Measurements from ENCODE around the gene YIPF6.
"Not testable (repeated sequence)": the region's sequence is repeated elsewhere in the genome, so short reads cannot be mapped to it uniquely, and the experiment has no call there.

YIPF6 gene

DNA sequence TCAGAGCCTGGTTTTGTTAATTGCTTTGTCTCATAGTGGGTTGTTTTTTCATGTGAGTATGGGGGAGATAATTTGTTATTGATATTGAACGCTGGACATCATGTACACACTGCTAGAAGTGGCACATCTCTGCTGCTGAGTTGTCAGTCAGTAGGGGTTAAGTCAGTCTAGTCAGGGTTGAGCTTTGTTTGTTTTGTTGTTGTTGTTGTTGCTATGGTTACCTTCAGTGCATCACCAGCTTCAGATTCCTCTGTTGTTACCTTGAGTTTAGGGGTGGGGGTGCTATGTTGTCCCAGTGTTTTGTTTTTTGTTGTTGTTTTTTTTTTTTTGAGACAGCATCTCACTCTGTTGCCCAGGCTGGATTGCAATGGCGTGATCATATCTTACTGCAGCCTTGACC, 9.9 kb downstream of the YIPF6 start:
- no peak for DNase-seq

DNA sequence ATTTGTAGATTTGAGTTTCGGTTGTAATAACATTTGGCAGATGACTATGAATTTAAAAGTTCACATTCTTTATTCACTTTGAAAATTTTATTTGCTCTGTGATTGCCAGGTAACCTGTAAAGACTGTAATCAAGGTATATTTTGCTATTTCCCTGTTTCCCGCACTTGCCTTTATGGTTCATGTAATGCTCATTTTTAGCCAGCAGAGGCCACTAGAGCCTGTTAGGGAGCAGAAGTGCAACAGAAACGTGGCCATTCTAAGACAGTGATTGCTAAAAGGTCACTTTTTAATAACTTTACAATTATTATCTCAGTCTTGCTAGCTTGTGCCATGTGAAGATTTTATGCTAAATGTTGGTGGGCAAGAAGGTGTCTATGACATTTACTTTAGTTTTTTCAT, 12.4 kb downstream of the YIPF6 start:
- no peak for DNase-seq

DNA sequence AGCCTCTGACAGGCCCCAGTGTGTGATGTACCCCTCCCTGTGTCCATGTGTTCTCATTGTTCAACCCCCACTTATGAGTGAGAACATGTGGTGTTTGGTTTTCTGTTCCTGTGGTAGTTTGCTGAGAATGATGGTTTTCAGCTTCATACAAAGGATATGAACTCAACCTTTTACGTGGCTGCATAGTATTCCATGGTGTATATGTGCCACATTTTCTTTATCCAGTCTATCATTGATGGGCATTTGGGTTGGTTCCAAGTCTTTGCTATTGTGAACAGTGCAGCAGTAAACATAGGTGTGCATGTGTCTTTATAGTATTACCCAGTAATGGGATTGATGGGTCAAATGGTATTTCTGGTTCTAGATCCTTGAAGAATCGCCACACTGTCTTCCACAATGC, 25.8 kb downstream of the YIPF6 start:
- DNase-seq, result not testable (repeated sequence)

DNA sequence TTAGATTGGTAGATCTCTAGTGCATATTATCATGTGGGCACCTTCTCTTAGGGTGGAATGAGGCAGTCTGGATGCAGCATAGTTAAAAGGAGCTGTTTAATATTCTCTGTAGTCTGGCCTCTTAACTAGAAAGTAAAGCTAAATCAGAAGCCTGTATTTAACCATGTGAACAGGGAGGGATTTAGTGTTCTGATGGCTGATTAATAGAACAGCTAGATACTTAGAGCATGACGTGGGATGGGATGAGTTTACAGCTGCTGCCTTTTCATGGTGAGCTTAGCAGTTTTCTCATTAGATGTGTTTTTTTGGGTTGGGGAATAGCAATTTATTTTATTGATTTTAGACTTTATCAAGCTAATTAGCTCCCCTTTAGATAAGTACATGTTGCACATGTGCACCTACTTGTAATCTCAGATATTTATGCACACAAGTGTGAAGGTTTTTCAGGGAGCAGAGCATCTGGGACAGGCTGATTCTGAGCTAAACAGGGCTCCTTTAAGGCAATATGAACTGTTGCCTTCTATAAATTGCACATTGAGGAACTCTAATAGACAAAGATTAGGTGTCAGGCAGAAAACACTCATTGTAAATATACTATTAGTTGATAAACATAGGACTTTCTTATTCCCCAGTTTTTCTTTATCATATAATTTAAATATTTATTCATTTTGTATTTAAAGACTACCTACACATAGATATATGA, 34.1 kb downstream of the YIPF6 start:
- DNase-seq, result no peak

DNA sequence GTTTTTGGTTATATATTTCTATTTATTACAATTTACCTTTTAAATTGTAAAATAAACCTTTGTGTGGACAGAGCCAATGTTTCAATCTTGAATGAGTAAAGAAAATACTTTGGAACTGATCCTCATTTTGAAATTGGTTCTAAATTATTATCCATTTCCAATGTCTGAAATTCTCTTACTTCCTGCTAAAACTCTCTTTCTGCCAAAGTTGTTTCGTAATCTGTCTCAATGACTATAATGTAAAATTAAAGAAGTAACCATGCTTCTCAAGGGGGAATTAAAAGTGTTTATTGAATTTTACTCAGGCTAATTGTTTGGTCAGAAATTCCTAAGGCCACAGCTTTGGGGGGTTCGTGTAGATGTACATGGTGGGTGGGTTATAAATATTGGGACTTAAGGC, 34.8 kb downstream of the YIPF6 start:
- no peak for DNase-seq

DNA sequence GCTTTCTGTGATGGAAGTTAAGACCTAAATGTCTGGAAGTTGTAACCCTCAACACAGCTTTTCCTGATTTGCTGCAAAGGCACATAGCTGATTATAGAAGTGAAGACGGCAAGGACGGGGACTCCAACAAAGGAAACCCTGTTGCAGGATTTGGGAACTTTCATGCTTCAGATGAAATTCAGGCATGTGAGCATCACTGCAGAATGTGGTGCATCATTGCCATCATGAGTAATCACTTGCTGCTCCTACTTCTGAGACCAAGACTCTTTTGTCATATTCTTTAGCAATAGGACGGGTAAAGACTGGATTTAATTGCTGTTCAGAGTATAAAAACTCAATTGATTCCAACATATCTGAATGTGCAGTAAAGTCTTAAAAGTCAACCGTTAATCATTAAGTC, 35.8 kb downstream of the YIPF6 start:
- DNase-seq, result no peak

DNA sequence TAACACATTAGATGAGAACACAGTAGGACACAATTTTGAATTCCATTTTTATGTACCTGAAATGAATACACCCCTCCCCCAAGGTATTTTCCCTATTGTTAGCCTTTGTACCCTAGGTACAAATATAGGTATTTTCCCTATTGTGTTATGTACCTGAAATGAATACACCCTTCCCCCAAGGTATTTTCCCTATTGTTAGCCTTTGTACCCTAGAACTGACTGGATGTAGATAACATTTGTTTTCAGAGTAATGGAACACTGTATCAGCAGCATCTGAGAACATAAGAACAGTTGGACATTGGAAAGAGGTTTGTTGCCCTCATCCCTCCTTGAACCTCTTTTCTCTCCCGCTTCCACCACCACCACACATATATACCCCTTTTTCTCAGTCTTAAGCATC, 37.6 kb downstream of the YIPF6 start:
- DNase-seq, result no peak

DNA sequence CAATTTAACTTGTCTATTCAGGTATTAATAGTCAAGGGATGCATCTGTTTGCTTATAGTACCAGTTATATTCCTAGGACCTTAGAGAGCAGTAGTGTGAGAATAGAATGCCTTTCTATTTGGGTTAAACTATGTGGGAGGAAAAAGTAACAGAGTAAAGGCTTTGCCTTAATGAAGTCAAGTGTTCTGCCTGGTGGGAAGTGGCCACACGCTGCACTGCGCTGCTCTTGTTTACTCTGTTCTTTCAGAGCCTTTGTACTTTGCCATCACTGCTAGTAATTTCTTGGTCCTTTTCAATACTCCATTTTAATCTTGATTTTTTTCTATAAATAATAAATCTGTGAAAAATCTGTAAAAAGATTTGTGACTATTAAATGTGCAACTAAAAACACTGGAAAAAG, 38.0 kb downstream of the YIPF6 start:
- no peak for DNase-seq

DNA sequence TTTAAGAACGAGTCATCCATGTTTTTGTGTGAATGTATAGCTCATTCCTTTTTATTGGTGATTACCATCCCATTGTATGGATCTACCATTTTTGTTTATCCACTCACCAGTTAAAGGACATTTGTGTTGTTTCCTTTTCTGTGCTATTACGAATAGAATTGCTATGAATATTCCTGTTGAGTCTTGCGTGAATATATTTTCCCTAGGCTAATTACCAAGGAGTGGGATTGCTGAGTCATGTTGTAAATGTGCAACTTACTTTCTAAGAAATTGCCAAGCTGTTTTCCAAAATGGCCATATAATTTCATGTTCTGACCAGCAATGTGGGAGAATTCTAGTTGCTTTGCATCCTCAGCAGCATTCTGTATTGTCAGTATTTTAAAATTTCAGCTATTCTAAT, 51.3 kb downstream of the YIPF6 start:
- DNase-seq, result no peak

DNA sequence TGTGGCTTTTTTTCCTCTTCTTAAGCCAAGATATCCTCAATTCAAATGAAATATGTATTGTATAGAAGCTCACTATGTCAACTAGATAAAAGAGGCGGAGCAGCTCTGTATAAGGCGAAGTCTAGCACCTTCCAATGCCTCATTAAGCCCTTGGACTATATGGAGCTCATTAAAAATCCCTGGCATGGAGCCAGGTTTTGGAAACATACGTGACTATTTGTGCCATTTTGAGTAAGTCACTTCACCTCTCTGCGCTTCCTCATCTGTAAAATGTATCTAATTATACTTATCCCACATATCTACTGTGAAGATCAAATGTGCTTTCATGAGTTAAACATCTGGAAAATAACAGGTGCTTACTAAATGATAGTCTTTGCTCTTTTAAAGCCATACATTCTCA, 57.2 kb downstream of the YIPF6 start:
- no peak for DNase-seq

DNA sequence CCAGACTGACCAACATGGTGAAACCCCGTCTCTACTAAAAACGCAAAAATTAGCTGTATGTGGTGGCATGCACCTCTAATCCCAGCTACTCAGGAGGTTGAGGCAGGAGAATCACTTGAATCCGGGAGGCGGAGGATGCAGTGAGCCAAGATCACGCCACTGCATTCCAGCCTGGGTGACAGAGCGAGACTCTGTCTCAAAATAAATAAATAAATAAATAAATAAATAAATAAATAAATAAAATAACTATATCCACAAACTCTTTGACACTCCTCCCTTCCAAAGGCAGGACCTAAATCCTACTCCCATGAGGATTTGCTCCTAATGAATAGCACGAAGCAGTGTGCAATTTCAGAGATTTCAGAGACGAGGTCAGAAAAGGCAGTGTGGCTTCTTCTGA, 58.3 kb downstream of the YIPF6 start:
- DNase-seq, result not testable (repeated sequence)

DNA sequence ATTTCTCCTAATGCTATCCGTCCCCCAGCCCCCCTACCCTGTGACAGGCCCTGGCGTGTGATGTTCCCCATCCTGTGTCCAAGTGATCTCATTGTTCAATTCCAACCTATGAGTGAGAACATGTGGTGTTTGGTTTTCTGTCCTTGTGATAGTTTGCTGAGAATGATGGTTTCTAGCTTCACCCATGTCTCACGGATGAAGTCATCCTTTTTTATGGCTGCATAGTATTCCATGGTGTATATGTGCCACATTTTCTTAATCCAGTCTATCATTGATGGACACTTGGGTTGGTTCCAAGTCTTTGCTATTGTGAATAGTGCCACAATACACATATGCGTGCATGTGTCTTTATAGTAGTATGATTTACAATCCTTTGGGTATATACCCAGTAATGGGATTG, 61.1 kb downstream of the YIPF6 start:
- DNase-seq, result not testable (repeated sequence)

DNA sequence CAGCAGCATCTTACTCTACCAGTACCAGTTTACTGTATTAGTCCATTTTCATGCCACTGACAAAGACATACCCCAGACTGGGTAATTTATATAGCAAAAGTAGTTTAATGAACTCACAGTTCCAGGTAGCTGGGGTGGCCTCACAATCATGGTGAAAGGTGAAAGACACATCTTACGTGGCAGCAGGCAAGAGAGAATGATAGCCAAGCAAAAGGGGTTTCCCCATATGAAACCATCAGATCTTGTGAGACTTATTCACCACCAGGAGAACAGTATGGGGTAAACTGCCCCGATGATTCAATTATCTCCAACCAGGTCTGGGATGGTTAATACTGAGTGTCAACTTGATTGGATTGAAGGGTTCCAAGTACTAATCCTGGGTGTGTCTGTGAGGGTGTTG, 69.3 kb downstream of the YIPF6 start:
- no peak for DNase-seq

DNA sequence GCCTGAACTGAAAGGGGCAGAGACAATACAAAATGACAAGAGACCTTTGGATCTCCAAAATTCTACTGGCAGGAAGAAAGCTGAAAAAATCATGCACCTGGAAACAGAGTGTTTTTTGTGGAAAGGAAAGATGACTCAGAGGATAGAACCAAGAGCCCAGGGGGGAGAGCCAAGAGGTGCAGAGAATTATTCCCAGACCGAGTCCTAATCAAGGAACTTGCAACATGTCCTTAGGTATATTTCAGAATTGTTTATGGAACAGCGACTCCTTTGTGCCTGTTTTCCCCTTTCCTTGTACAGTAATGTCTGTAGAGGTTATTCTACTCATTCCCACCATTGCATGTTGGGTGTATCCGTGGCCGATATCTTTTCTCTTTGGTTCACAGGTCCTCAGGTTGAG, 71.7 kb downstream of the YIPF6 start:
- no peak for DNase-seq

DNA sequence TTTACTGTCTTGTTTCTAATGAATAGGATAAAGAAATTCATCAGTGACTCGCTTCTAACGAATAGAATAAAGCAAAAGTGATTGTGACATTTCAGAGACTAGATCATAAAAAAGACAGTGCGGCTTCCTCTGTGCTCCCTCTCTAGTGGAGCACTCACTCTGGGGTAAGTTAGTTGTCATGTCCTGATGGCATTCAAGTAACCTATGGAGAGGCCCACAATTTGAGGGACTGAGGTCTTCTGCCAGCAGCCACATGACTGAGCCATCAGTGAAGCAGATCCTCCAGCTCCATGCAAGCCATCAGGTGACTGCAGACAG, 72.4 kb downstream of the YIPF6 start:
- DNase-seq, result no peak

DNA sequence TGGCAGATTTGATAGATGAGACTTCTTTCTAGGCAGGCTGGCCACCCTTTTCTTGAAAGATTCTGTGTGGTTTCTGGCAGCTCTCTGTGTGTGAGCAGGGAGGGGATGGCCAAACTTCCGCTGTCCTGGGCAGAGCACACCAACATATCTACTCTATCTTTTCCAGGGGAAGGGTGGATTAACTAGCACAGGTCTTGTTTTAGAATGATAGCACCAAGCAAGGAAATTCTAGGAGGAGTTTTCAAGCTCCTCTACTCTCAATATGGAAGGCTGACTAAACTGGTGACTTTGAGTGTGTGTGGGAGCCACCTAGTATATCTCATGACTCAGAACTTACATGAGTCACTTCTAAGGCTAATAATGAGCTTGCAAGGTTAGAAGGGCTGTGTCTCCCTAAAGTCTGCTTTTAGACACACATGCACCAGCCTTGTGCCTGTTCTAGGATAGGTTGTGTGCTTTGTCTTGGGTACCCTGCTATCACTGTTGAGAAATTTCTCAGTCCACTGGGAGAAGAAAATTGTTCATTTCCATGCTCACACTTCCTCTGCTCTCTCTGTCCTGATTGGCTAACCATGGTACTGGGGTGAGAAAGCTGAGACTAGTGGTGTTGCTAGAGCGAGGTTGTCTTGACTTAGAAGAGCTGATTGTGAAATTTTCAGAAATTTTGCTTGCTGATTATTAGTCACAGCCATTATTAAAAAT, 72.9 kb downstream of the YIPF6 start:
- no peak for DNase-seq

DNA sequence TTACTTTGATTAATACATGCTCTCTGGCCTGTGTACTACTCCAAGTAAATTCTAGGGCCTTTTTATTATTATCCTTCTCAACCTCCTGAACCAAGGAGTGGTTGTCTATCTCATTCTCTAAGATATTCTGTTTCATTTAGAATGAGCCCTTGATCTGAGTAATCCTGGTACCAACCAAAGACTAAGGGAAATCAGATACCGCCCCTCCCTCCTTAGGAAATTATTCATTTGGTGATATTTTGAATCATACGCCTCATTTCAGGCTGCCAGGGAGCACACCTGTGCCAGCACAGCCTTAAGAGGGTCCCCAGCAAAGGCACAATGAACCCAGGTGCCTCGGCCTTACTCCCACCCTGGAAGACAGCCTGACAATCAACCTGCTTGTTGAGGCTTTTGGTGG, 75.4 kb downstream of the YIPF6 start:
- DNase-seq, result no peak

DNA sequence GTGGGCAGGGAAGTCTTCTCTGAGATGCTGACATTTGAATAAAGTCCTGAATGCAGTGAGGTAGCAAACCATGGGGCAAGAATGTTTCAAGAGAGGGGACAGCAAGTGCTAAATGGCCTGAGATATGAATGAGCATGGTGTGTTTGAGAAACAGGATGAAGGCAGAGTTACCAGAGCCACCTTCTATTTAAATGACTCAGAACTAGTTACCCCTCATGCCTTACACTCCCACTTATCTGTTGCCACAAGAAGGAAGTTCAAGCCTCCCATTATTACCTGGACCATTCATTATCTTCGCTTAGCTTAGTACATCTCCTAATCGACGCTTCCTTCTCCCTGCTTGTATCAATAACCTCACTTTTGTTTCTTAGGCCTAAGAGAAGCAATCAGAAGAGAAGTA, 81.0 kb downstream of the YIPF6 start:
- DNase-seq, result no peak

DNA sequence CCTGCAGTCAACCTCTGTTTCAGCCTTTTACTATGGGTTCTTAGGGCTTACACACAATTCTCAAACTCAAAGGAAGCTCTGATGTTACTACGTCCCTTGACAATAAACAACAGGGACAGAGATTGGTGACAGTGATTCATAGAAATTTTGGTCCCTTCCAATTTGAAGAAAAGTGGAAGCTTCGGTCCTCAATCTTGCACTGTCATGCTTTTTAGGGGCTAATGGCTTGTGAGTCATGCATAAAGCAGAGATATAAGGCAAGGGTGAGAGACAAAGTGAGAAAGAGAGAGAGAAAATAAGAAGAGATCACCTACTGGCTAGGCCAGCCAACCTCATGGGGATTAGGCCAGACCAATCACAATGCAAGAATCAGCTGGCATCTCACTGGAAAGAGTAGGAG, 85.4 kb downstream of the YIPF6 start:
- no peak for DNase-seq
